RWPE1 (cell line): ENCODE results near the gene DEPDC1B.
"Not testable (repeated sequence)": the region's sequence is repeated elsewhere in the genome, so short reads cannot be mapped to it uniquely, and the experiment has no call there.

Experiments
- CTCF ChIA-PET: fragments of 350-600 bp; sonication (Branson Sonifier 250); formaldehyde crosslinking; extraction: SDS; loops from one replicate; lab custom pipeline; 2021; lab: Yijun Ruan, JAX
- POLR2A ChIA-PET: fragments of 400-600 bp; formaldehyde crosslinking; extraction: SDS; loops from one replicate; lab custom pipeline; 2020; ENCODE audit warnings: antibody characterized with exemption; ENCODE audit not compliant: low non-redundant PET; lab: Yijun Ruan, JAX
- DNase-seq: peaks from one replicate; pipeline ENCODE4 v3.0.0; 2012; ENCODE audit warnings: low spot score
- H3K27ac ChIP-seq: fragments of 450-650 bp; 2 replicates; pipeline ENCODE4 v1.5.1; 2017
- TF ChIP-seq, protein P1 (sequence below): fragments of 450-650 bp; conservative IDR thresholded peaks from 2 replicates; pipeline ENCODE4 v1.5.1; 2017; ENCODE audit warnings: low read depth, mild to moderate bottlenecking

The DEPDC1B gene

DNA sequence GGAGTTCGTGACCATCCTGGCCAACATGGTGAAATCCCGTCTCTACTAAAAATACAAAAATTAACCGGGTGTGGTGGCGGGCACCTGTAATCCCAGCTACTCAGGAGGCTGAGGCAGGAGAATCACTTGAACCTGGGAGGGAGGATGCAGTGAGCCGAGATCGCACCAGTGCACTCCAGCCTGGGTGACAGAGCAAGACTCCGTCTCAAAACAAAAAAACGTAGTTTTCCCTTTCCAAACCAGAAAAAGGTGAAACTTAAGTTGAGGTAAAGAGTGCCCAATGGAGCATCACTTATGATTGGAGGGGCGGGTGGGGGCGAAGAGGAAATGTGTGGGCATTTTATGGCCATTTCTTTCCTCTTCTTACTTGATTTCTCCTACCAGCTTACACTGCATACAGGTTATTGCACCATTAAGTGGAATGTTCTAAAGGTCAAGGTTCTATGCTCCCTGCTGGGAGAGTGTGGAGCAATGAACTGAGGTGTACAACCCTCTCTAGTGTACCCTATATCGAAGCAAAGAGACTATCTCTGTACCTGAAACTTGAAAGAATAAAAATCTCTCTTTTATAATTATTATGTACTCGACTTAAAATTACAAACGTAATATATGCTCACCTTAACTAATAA is 136.2 kb downstream of the DEPDC1B start:
- ChIA-PET CTCF (interaction anchor here (0.7 kb wide), 1 partner anchor 34 kb away, joined by 3 read pairs; no protein-coding TSS in a partner anchor), POLR2A (no interaction called here)
- TF ChIP-seq, protein P1, sequence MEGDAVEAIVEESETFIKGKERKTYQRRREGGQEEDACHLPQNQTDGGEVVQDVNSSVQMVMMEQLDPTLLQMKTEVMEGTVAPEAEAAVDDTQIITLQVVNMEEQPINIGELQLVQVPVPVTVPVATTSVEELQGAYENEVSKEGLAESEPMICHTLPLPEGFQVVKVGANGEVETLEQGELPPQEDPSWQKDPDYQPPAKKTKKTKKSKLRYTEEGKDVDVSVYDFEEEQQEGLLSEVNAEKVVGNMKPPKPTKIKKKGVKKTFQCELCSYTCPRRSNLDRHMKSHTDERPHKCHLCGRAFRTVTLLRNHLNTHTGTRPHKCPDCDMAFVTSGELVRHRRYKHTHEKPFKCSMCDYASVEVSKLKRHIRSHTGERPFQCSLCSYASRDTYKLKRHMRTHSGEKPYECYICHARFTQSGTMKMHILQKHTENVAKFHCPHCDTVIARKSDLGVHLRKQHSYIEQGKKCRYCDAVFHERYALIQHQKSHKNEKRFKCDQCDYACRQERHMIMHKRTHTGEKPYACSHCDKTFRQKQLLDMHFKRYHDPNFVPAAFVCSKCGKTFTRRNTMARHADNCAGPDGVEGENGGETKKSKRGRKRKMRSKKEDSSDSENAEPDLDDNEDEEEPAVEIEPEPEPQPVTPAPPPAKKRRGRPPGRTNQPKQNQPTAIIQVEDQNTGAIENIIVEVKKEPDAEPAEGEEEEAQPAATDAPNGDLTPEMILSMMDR = no peak
- no peak overlapping the region for H3K27ac ChIP-seq
- DNase-seq = no peak

DNA sequence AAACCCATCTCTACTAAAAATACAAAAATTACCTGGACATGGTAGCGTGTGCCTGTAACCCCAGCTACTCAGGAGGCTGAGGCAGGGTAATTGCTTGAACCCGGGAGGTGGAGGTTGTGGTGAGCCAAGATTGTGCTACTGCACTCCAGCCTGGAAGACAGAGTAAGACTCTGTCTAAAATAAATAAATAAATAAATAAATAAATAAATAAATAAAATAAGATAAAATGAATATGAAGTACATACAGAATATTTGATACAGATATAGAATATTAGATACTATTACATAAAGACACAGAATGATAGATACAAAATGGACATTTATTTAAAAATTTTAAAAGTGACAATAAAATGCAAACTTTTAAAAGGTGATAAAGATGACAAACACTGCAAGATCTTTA is 146.7 kb downstream of the DEPDC1B start:
- CTCF ChIA-PET = interaction anchor here (0.7 kb wide), 1 partner anchor 742 kb away, joined by 4 read pairs; no protein-coding TSS in a partner anchor
- not testable (repeated sequence) for DNase-seq

DNA sequence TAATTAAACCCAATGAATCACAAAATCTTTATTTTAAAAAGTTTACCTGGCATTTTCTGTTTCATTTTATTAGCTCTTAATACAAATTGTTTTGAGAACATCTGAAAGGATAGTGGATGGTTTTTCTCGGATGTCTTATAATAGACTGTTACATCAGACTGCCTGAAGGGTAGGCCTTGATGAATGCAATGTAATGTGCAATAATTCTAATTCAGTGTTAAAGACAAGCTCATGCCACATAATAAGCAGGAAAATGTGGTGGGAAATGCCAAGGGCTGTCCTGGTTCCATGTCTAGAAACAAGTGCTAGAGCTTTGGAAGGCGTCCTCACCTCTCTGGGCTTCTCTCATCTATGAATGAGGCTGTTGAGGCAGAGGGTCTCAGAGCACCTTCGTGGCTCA is 148.1 kb downstream of the DEPDC1B start:
- no peak overlapping the region for H3K27ac ChIP-seq
- TF ChIP-seq, protein P1 = no peak
- CTCF ChIA-PET = no interaction called here
- POLR2A ChIA-PET = no interaction called here
- DNase-seq = no peak

More for the DNA sequence above, 146.7 kb downstream of the DEPDC1B start:
- POLR2A ChIA-PET, H3K27ac ChIP-seq: not testable (repeated sequence)

DNA sequence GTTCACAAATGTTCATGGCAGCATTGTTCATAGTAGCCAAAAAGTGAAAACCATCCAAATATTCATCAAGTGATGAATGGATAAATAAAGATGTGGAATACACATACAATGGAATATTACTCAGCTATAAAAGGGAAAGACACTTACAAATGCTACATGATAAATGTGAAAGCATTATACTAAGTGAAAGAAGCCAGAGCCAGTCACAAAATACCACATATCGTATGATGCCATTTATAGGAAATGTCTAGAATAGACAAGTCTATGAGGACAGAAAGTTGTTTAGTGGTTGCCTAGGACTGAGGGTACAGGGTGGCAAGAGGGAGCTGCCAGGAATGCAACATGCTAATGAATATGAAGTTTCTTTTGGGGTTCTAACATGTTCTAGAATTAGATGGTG is 148.7 kb downstream of the DEPDC1B start:
- ChIA-PET CTCF (no interaction called here), POLR2A (no interaction called here)
- no peak overlapping the region for H3K27ac ChIP-seq
- no peak for DNase-seq
- TF ChIP-seq, protein P1 = no peak

DNA sequence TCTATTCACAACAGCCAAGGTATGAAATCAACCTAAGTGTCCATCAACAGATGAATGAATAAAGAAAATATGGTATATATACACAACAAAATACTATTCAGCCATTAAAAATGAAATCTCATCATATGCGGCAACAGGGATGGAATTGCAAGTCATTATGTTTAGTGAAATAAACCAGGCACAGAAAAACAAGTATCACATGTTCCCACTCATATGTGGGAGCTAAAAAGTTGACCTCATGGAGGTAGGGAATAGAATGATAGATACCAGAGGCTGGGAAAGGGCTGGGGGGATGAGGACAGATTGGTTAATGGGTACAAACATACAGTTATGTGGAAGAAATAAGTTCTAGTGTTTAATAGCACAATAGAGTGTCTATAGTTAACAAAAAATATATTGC is 149.7 kb downstream of the DEPDC1B start:
- CTCF ChIA-PET = no interaction called here
- POLR2A ChIA-PET = no interaction called here
- TF ChIP-seq, protein P1 = no peak
- no peak for DNase-seq
- no peak overlapping the region for H3K27ac ChIP-seq

DNA sequence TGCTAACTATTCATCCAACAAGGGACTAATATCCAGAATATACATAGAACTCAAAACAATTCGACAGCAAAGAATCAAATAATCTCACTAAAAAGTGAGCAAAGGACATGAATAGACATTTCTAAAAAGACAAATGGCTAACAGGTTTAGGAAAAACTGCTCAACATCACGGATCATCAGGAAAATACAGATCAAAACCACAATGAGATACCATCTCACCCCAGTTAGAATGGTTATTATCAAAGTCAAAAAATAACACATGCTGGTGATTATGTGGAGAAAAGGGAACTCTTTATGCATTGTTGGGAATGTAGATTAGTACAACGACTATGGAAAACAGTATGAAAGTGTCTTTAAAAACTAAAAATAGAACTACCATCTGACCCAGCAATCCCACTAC is 150.1 kb downstream of the DEPDC1B start:
- TF ChIP-seq, protein P1 = no peak
- POLR2A ChIA-PET = no interaction called here
- CTCF ChIA-PET = no interaction called here
- DNase-seq = no peak
- H3K27ac ChIP-seq = no peak overlapping the region
